GM23338 (cell line): ENCODE results near the gene USP31. TPM values are rescaled to one million over a fixed set of nuclear protein-coding genes. Genes with fewer than 3 reads are reported as not detected.

Source experiments
- ATAC-seq: fragments of 200-7000 bp; cut with Tn5 transposase; 3 replicates; pipeline ENCODE4 v1.9.1; 2020
- DNase-seq: peaks from one replicate; pipeline ENCODE4 v3.0.0-alpha.2; 2015; ENCODE audit warnings: low spot score
- H2AFZ ChIP-seq: fragments of 200-600 bp; sonication (generic); 2 replicates; pipeline ENCODE4 v1.8.0; 2016; ENCODE audit warnings: antibody characterized with exemption, mild to moderate bottlenecking, moderate library complexity
- H3F3A ChIP-seq: fragments of 200-600 bp; sonication (generic); replicated peaks from 2 replicates; pipeline ENCODE4 v1.8.0; 2017; ENCODE audit warnings: antibody characterized with exemption, mixed run types, low read depth
- H3K27ac ChIP-seq: fragments of 200-600 bp; sonication (generic); 2 replicates; pipeline ENCODE4 v1.6.1; 2016; ENCODE audit warnings: low read depth
- H3K27me3 ChIP-seq: fragments of 200-600 bp; sonication (generic); 2 replicates; pipeline ENCODE4 v1.8.0; 2016; ENCODE audit warnings: mild to moderate bottlenecking, mixed run types, moderate library complexity; ENCODE audit not compliant: insufficient read depth
- H3K36me3 ChIP-seq: fragments of 200-600 bp; sonication (generic); 2 replicates; pipeline ENCODE4 v1.8.0; 2016; ENCODE audit warnings: mild to moderate bottlenecking; ENCODE audit not compliant: insufficient read depth
- H3K4me1 ChIP-seq: fragments of 200-600 bp; sonication (generic); 2 replicates; pipeline ENCODE4 v1.8.0; 2016; ENCODE audit warnings: mild to moderate bottlenecking, moderate library complexity; ENCODE audit not compliant: insufficient read depth
- H3K4me2 ChIP-seq: fragments of 200-600 bp; sonication (generic); 2 replicates; pipeline ENCODE4 v1.7.1; 2017; ENCODE audit warnings: mixed run types
- H3K4me3 ChIP-seq: fragments of 200-600 bp; sonication (generic); 2 replicates; pipeline ENCODE4 v1.6.1; 2016; ENCODE audit warnings: mixed run types
- H3K79me2 ChIP-seq: fragments of 200-600 bp; sonication (generic); replicated peaks from 2 replicates; pipeline ENCODE4 v1.8.0; 2017; ENCODE audit warnings: mild to moderate bottlenecking; ENCODE audit not compliant: insufficient read depth
- H3K9me2 ChIP-seq: fragments of 200-600 bp; sonication (generic); 2 replicates; pipeline ENCODE4 v1.8.0; 2017; ENCODE audit not compliant: insufficient read depth
- H4K20me1 ChIP-seq: fragments of 200-600 bp; sonication (generic); replicated peaks from 2 replicates; pipeline ENCODE4 v1.8.0; 2017; ENCODE audit warnings: mild to moderate bottlenecking; ENCODE audit not compliant: insufficient read depth
- H3K27ac Mint-ChIP-seq: 2 replicates; pipeline ENCODE4 v1.8.0; 2020; ENCODE audit warnings: inconsistent platforms, mild to moderate bottlenecking, moderate library complexity, mixed read lengths
- H3K27me3 Mint-ChIP-seq: 3 replicates; pipeline ENCODE4 v1.8.0; 2022; ENCODE audit warnings: low read depth, mild to moderate bottlenecking, moderate library complexity, mixed read lengths, inconsistent platforms; ENCODE audit not compliant: insufficient read depth, poor library complexity
- H3K36me3 Mint-ChIP-seq: 3 replicates; pipeline ENCODE4 v1.8.0; 2021; ENCODE audit warnings: low read depth, mild to moderate bottlenecking, inconsistent platforms, moderate library complexity, mixed read lengths
- H3K4me1 Mint-ChIP-seq: 3 replicates; pipeline ENCODE4 v1.8.0; 2020; ENCODE audit warnings: mild to moderate bottlenecking, inconsistent platforms, mixed read lengths
- H3K4me3 Mint-ChIP-seq: 3 replicates; pipeline ENCODE4 v1.8.0; 2021; ENCODE audit warnings: moderate library complexity, mild to moderate bottlenecking, inconsistent platforms, mixed read lengths
- H3K9me3 Mint-ChIP-seq: 3 replicates; pipeline ENCODE4 v1.8.0; 2020; ENCODE audit warnings: moderate library complexity, mild to moderate bottlenecking, inconsistent platforms, mixed read lengths
- CTCF ChIP-seq, 2 experiments: fragments of 200-600 bp in 1 of 2; sonication (generic) in 1 of 2; conservative IDR thresholded peaks; 2 replicates each; pipeline versions ENCODE4 v1.5.1 to v1.6.1; 2016 to 2017; ENCODE audit warnings: antibody characterized with exemption in 2 of 2, low read depth in 2 of 2, mild to moderate bottlenecking in 2 of 2, moderate library complexity in 1 of 2
- EZH2phosphoT487 ChIP-seq: fragments of 200-600 bp; sonication (generic); IDR thresholded peaks from one replicate; pipeline ENCODE4 v1.8.1; 2018; ENCODE audit warnings: antibody characterized with exemption; ENCODE audit not compliant: unreplicated experiment
- JUNB ChIP-seq: IDR thresholded peaks from one replicate; pipeline ENCODE4 v1.6.1; 2016; ENCODE audit warnings: antibody characterized with exemption; ENCODE audit not compliant: unreplicated experiment
- NANOG ChIP-seq: IDR thresholded peaks from 2 replicates; pipeline ENCODE4 v1.6.1; 2016; ENCODE audit warnings: antibody characterized with exemption, borderline replicate concordance
- POLR2AphosphoS5 ChIP-seq: IDR thresholded peaks from 2 replicates; pipeline ENCODE4 v1.6.1; 2016; ENCODE audit warnings: antibody characterized with exemption, low read depth
- REST ChIP-seq: IDR thresholded peaks from one replicate; pipeline ENCODE4 v1.6.1; 2018; ENCODE audit warnings: antibody characterized with exemption; ENCODE audit not compliant: unreplicated experiment
- STAT1 ChIP-seq: IDR thresholded peaks from one replicate; pipeline ENCODE4 v1.6.1; 2016; ENCODE audit warnings: antibody characterized with exemption; ENCODE audit not compliant: unreplicated experiment
- ZNF114 ChIP-seq: fragments of 250-450 bp; sonication (Bioruptor Pico); IDR thresholded peaks from 2 replicates; pipeline ENCODE4 v1.5.0; 2020; ENCODE audit warnings: mild to moderate bottlenecking, moderate library complexity
- ZNF331 ChIP-seq: fragments of 250-450 bp; sonication (Bioruptor Pico); IDR thresholded peaks from 2 replicates; pipeline ENCODE4 v1.5.0; 2020; ENCODE audit warnings: low read depth, mild to moderate bottlenecking, moderate library complexity
- ZNF462 ChIP-seq: fragments of 250-450 bp; sonication (Bioruptor Pico); IDR thresholded peaks from 2 replicates; pipeline ENCODE4 v1.5.0; 2020; ENCODE audit warnings: mild to moderate bottlenecking, moderate library complexity
- polyA plus RNA-seq: library from polyadenylated mRNA; unstranded; fragments of >200 nt; fragmentation: Nextera tagmentation; extraction: Ambion mirVana; gene quantifications from 2 replicates; pipeline ENCODE4 v1.2.1, GENCODE V29; 2016
- total RNA-seq: library from RNA; depleted of rRNA; stranded (reverse); fragments of >200 nt; shearing (Covaris generic); gene quantifications from 2 replicates; pipeline ENCODE4 v1.2.3, GENCODE V29; 2014

USP31 gene
- total and polyA plus RNA-seq, 2 experiments from 2014 or later, result 4.3 to 17.9 TPM

- Histone ChIP-seq H3K4me3 (no peak overlapping the region), H3F3A (no peaks in the 10 kb centered on the region), H3K4me1 (peaks cover 12% of the 10 kb centered on the region; the same call in 1 of the 2 replicates), H3K27ac (no peak overlapping the region), H3K79me2 (no peaks in the 10 kb centered on the region), H2AFZ (no peak overlapping the region), H3K36me3 (no peaks in the 10 kb centered on the region), H4K20me1 (no peaks in the 10 kb centered on the region), H3K27me3 (no peaks in the 10 kb centered on the region), H3K4me2 (no peak overlapping the region), H3K9me2 (no peaks in the 10 kb centered on the region)
- Mint-ChIP-seq H3K27ac (no peak overlapping the region), H3K9me3 (no peaks in the 10 kb centered on the region), H3K4me3 (no peak overlapping the region), H3K4me1 (peaks cover 10% of the 10 kb centered on the region), H3K36me3 (no peaks in the 10 kb centered on the region), H3K27me3 (peaks cover 3% of the 10 kb centered on the region)
- no peak for ATAC-seq
- DNase-seq, result no peak
- TF ChIP-seq ZNF114 (CRISPR knock-in tag), result no peak
- TF ChIP-seq POLR2AphosphoS5, result no peak
- no peak for TF ChIP-seq ZNF331 (CRISPR knock-in tag)
- no peak for TF ChIP-seq JUNB
- TF ChIP-seq REST, result no peak
- no peak for TF ChIP-seq NANOG
- TF ChIP-seq STAT1, result no peak
- TF ChIP-seq ZNF462, result no peak
- no peak for TF ChIP-seq EZH2phosphoT487
- no peak for TF ChIP-seq CTCF (conservative IDR thresholded peaks at IDR 0.05; ENCODE audit: low read depth in 2 of 2)
These were observed 26.4 kb upstream of the USP31 start for GRCh38 chr16:23175651-23176050.
